Stomach smooth muscle (tissue), 2 donors: ENCODE measurements around the gene KCTD13.
"Not testable (repeated sequence)": the region's sequence is repeated elsewhere in the genome, so short reads cannot be mapped to it uniquely, and the experiment has no call there.

Experiments used
- H3K27ac ChIP-seq: one replicate; pipeline ENCODE4 v1.7.0; 2013; ENCODE audit warnings: mild to moderate bottlenecking, low read length, inconsistent platforms
- H3K27me3 ChIP-seq, 2 donors: one replicate each; pipeline ENCODE4 v1.7.0; 2013; ENCODE audit warnings: low read length in 2 of 2; ENCODE audit not compliant: insufficient read depth in 2 of 2, control insufficient read depth in 1 of 2
- H3K36me3 ChIP-seq, 2 donors: one replicate each; pipeline ENCODE4 v1.7.0; 2013; ENCODE audit warnings: low read length in 2 of 2; ENCODE audit not compliant: control insufficient read depth in 2 of 2, insufficient read depth in 2 of 2
- H3K4me1 ChIP-seq: one replicate; pipeline ENCODE4 v1.7.0; 2013; ENCODE audit warnings: low read length; ENCODE audit not compliant: control insufficient read depth, insufficient read depth
- H3K4me3 ChIP-seq, 2 donors: one replicate each; pipeline ENCODE4 v1.7.0; 2013; ENCODE audit warnings: low read length in 2 of 2
- H3K9ac ChIP-seq, 2 donors: one replicate each; pipeline ENCODE4 v1.7.0; 2013; ENCODE audit warnings: low read length in 2 of 2, mild to moderate bottlenecking in 1 of 2
- H3K9me3 ChIP-seq, 2 donors: one replicate each; pipeline ENCODE4 v1.7.0; 2013; ENCODE audit warnings: low read length in 2 of 2; ENCODE audit not compliant: control insufficient read depth in 2 of 2
- donor health status: healthy.
- donor health status: Pancreatic carcinoma.

The KCTD13 gene

DNA sequence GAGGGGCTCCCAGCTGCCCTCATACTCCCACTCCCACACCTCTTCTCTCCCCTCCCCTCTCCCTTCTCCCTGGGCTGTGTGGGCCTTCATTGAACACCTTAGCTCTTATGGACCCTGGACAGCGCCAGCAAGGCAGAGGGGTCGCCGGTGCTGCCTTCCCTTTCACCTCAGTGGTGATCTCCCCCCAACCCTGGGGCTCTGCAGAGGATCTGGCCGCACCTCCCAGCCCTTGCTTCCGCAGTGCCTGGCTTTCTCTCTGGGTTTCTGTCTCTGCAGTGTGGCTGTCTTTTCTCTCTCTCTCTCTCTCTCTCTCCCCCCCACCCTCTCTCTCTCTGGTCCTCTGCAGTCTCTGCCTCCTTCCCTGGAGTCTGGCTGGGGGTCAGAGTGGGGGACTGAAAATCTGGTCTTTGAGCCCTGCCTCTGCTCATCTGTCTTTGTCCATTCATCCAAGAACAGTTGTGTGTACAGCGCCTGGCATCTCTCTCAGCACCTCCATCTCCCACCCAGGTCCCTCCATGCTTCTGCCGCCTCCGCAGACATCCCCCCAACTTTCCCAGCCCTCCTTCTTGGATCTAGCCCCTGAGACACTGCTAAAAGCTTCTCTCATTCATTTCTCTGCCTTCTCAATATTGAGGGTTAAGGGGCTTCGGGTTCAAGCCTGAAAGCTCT is 27.8 kb downstream of the KCTD13 start:
- peaks cover 19 to 21% of the 10 kb centered on the region in 2 donors for H3K27me3 ChIP-seq
- H3K9me3 ChIP-seq: no peaks in the 10 kb centered on the region
- H3K4me3 ChIP-seq: no peak overlapping the region
- no peak overlapping the region for H3K9ac ChIP-seq
- H3K4me1 ChIP-seq: peaks cover 9% of the 10 kb centered on the region
- no peaks in the 10 kb centered on the region for H3K36me3 ChIP-seq
- no peak overlapping the region for H3K27ac ChIP-seq

DNA sequence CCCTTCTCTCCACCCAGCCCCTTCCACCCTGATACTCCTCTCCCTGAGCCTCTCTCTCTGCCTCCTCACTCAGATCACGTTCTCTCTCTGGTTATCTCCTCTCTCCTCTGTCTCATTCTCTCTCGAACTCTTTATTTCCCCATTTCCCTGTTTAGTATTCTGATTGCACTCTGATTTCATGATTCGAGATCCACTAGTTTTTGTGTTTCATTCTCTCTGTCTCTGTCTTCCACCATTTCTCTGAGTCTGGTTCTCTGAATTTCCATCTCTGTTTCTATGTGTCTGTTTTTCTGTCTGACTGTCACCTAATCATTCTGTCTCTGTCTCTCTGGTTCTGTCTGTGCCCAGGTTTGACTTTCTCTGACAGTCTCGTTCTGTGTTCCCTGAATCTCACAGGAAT is 28.7 kb downstream of the KCTD13 start:
- Histone ChIP-seq H3K36me3 (no peaks in the 10 kb centered on the region), H3K9ac (no peak overlapping the region), H3K9me3 (no peaks in the 10 kb centered on the region), H3K27ac (no peak overlapping the region), H3K4me1 (peaks cover 9% of the 10 kb centered on the region), H3K27me3 (peaks cover 19 to 21% of the 10 kb centered on the region in 2 donors), H3K4me3 (no peak overlapping the region)

DNA sequence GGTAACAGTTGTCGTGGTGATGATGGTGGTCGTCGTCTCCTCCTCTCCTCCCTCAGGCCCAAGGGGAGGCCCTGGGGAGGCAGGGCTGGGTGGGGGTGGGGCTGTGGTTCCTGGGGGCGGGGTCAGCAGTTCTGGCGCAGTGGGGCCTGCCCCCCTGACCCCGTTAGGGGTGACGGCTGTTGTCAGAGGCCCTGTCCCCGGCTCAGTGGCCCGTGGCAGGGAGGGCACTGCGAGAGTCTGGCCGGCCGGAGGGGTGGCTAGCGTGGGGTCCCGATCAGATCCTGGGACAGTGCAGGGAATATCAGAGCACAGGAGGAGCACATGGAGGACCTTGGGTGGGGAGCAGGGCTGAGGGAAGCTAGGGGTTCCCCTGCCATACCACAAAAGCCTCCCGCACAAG is 29.2 kb downstream of the KCTD13 start:
- Histone ChIP-seq H3K27ac (no peak overlapping the region), H3K27me3 (peaks cover 19 to 21% of the 10 kb centered on the region in 2 donors), H3K9ac (no peak overlapping the region), H3K9me3 (no peaks in the 10 kb centered on the region), H3K4me1 (peaks cover 9% of the 10 kb centered on the region), H3K36me3 (no peaks in the 10 kb centered on the region), H3K4me3 (no peak overlapping the region)

DNA sequence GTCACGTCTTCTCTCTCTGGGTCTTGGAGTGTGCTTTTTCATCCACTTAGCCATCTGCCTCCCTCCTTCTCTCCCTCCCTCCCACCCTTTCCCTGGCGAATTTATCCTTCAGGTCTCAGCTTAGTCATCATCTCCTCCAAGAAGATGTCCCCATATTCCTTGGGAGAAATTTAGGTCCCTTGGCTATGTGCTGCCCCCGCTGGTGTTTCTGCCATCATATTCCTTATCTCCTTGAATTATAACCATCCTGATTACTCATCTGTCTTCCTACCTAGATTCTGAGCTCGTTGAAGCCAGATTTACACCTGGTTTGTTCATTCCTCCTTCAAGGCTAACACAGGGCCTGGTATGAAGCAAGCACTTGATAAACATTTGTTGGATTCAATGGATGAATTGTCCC is 31.7 kb downstream of the KCTD13 start:
- Histone ChIP-seq H3K36me3 (no peaks in the 10 kb centered on the region), H3K9ac (no peak overlapping the region), H3K9me3 (no peaks in the 10 kb centered on the region), H3K27me3 (peaks cover 17 to 18% of the 10 kb centered on the region in 2 donors), H3K4me3 (no peak overlapping the region), H3K27ac (no peak overlapping the region), H3K4me1 (no peaks in the 10 kb centered on the region)

DNA sequence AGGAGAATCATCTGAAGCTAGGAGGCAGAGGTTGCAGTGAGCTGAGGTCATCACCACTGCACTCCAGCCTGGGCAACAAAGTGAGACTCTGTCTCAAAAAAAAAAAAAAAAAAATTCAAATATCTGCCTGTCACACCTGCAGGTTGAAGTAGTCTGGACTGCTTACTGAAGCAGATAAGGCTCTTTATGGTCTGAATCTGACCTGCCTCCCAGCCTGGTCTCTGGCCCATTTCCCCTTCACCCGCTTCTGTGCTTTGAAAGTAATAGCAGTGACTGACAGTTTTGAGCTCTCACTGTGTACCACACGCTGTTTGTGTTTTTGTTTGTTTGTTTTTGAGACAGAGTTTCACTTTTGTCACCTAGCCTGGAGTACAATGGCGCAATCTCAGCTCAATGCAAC is 32.5 kb downstream of the KCTD13 start:
- no peaks in the 10 kb centered on the region for H3K9me3 ChIP-seq
- no peak overlapping the region for H3K9ac ChIP-seq
- H3K27ac ChIP-seq: no peak overlapping the region
- no peaks in the 10 kb centered on the region for H3K4me1 ChIP-seq
- H3K27me3 ChIP-seq: peaks cover 14% of the 10 kb centered on the region in 2 donors
- no peak overlapping the region for H3K4me3 ChIP-seq
- H3K36me3 ChIP-seq: no peaks in the 10 kb centered on the region

DNA sequence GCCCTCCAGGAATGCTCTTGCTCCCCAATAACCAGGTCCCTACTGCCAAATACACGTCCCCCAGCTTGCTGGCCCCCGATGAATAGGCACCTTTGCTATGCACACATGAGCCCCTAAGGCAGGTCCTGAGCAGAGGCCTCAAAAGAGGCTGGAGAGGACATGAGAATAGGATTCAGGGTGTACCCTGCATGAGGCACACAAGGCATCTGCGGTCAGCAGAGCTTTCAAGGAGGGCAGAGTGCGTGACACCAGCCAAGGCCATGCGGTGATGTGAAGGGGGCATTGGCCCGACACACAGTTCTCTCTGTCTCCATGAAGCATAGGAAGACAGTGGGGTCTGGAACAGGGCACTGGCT is 33.6 kb downstream of the KCTD13 start:
- no peaks in the 10 kb centered on the region for H3K4me1 ChIP-seq
- H3K27me3 ChIP-seq: peaks cover 4% of the 10 kb centered on the region in 2 donors
- H3K36me3 ChIP-seq: no peaks in the 10 kb centered on the region
- no peaks in the 10 kb centered on the region for H3K9me3 ChIP-seq
- H3K9ac ChIP-seq: no peak overlapping the region
- H3K27ac ChIP-seq: no peak overlapping the region
- no peak overlapping the region for H3K4me3 ChIP-seq

DNA sequence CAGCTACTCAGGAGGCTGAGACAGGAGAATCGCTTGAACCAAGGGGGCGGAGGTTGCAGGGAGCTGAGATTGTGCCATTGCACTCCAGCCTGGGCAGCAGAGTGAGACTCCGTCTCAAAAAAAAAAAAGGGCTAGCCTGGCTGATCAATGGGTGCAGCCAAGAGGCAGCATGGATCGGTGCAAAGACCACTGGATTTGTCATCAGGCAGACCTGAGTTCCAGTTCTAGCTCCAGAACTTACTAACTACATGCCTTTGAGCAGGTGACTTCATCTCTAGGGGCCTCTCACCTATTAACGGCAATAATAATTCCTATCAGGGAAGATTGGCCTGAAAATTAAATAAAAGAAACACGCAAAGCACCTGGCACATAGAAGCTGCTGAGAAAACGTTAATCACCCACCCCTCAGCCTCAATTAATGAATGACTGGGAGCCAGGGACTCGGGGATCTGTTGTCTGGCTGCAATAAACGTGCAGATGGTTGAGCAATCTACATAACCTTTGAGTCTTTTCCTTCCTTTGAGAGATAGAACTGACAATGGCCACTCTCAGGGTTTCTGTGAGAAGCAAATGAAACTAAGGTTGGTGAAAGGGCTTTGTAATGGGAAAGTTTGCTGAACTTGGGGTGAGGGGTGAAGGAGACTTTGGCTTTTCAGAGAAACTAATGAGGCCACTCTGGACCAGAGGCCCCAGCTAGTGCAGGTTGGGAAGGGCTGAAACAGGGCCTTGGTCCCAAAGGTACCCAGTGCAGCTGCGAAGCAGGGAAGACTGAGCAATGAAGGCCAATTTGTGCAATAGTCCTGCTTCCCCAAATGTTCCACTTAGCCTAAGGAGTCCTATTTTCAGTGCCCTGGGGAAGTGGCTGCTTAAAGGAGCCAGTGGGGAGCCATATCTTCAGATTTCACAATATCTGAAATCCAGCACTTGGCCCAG is 34.2 kb downstream of the KCTD13 start:
- Histone ChIP-seq H3K27ac (no peak overlapping the region), H3K9ac (no peak overlapping the region), H3K36me3 (no peaks in the 10 kb centered on the region), H3K9me3 (no peaks in the 10 kb centered on the region), H3K27me3 (peaks cover 0 to 2% of the 10 kb centered on the region in 2 donors), H3K4me1 (no peaks in the 10 kb centered on the region), H3K4me3 (no peak overlapping the region)

DNA sequence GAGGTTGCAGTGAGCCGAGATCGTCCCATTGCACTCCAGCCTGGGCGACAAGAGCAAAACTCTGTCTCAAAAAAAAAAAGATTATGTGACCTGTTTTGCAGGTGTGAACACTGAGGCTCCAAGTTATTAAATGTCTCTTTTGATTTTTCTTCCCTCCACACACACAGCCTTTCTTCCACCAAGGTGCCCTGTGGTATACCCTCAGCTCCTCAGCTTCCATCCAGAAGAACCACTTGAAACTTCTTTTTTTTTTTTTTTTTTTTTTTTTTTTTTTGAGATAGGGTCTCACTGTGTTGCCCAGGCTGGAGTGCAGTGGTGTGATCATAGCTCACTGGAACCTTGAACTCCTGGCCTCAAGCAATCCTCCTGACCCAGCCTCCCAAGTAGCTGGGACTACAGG is 36.7 kb downstream of the KCTD13 start:
- H3K9ac ChIP-seq, H3K36me3 ChIP-seq, H3K9me3 ChIP-seq, H3K4me3 ChIP-seq, H3K27ac ChIP-seq, H3K27me3 ChIP-seq, H3K4me1 ChIP-seq: not testable (repeated sequence)

DNA sequence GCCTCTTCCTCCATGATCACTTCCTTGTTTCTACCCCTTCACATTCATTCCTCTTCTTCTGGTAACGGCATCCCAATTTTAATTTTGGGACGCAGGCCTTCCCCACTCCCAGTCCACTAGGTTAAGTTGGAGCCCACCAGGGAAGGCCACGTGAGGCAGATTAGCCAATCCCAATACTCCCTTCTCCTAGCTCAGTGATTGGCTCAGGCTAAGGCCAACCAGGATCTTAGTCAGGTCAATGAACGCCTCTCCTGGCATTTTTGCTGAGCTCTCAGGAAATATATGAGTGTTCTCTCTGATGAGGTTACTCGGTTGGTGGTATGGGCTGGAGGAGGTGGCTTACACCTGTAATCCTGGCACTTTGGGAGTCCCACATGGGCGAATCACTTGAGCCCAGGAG is 42.0 kb downstream of the KCTD13 start:
- no peak overlapping the region for H3K9ac ChIP-seq
- no peak overlapping the region for H3K4me3 ChIP-seq
- no peak overlapping the region for H3K27ac ChIP-seq
- H3K36me3 ChIP-seq: no peaks in the 10 kb centered on the region
- H3K9me3 ChIP-seq: no peaks in the 10 kb centered on the region
- no peaks in the 10 kb centered on the region for H3K4me1 ChIP-seq
- H3K27me3 ChIP-seq: peaks cover 3% of the 10 kb centered on the region in 2 donors

DNA sequence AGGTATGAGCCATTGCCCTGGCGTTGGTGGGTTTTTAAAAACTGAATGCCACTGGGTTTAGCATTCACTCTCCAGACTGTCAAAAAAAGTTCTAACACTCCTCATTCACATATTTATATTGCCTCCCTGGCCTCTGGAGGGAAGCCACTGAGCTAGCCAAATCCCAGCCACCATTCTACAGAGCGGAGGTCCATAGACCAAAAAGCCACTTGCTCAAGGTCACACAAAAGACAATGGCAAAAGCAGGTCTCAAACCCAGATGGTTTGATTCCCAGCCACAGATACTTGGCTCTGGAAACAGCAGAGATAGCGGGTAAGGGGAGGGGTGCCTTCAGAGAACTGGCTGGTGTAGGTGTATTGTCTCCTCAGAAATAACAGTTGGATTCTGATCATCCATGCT is 45.0 kb downstream of the KCTD13 start:
- H3K27me3 ChIP-seq: peaks cover 19 to 25% of the 10 kb centered on the region in 2 donors
- no peaks in the 10 kb centered on the region for H3K9me3 ChIP-seq
- H3K4me1 ChIP-seq: peaks cover 3% of the 10 kb centered on the region
- no peak overlapping the region for H3K9ac ChIP-seq
- H3K4me3 ChIP-seq: no peak overlapping the region
- H3K27ac ChIP-seq: no peak overlapping the region
- no peaks in the 10 kb centered on the region for H3K36me3 ChIP-seq

DNA sequence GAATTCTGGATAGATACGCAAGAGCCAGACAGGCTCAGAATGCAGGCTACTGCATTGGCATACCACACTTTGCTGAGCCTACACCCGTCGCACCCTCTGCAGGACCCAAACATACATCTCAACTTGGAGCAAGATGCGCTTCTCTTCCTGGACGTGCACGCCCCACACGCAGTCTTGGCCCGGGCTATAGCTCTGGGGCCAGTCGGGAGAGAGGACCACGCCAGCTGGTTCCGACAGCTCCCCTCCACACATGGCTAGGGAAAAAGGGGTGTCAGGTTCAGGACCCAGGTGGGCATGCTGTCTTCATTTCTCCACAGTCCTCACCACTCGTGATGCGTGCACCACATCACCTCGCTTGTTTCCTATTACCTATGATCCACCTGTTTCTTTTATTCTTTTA is 47.9 kb downstream of the KCTD13 start:
- Histone ChIP-seq H3K4me1 (peaks cover 3% of the 10 kb centered on the region), H3K36me3 (no peaks in the 10 kb centered on the region), H3K27me3 (peaks cover 24 to 25% of the 10 kb centered on the region in 2 donors), H3K9ac (no peak overlapping the region), H3K4me3 (no peak overlapping the region), H3K27ac (no peak overlapping the region), H3K9me3 (no peaks in the 10 kb centered on the region)
